WTC11 (cell line): ENCODE measurements around the gene GJA3.

ENCODE experiments used
- ESRRA ChIP-seq: sonication (generic); formaldehyde crosslinking; IDR thresholded peaks from 2 replicates; pipeline ENCODE4 v1.8.1; 2022; ENCODE audit warnings: mild to moderate bottlenecking, missing genetic modification reagents, borderline replicate concordance
- PRRX2 ChIP-seq: fragments of 250-450 bp; sonication (Bioruptor Pico); IDR thresholded peaks from 2 replicates; pipeline ENCODE4 v1.8.0; 2021; ENCODE audit warnings: mild to moderate bottlenecking
- TCF7 ChIP-seq: sonication (generic); formaldehyde crosslinking; IDR thresholded peaks from 2 replicates; pipeline ENCODE4 v1.8.0; 2022; ENCODE audit warnings: mild to moderate bottlenecking, low read depth, missing genetic modification reagents, moderate library complexity
- ZNF121 ChIP-seq: sonication (generic); formaldehyde crosslinking; IDR thresholded peaks from 2 replicates; pipeline ENCODE4 v1.8.0; 2023; ENCODE audit warnings: missing genetic modification reagents
- TF ChIP-seq, protein P1 (sequence below): sonication (generic); formaldehyde crosslinking; IDR thresholded peaks from 2 replicates; pipeline ENCODE4 v1.8.1; 2022; ENCODE audit warnings: missing genetic modification reagents, borderline replicate concordance
- TF ChIP-seq, protein P2 (sequence below): sonication (generic); formaldehyde crosslinking; IDR thresholded peaks from 2 replicates; pipeline ENCODE4 v1.8.1; 2022; ENCODE audit warnings: low read depth, mild to moderate bottlenecking, moderate library complexity, missing genetic modification reagents, borderline replicate concordance
- TF ChIP-seq, protein P3 (sequence below): fragments of 200-600 bp; IDR thresholded peaks from 2 replicates; pipeline ENCODE4 v1.8.0; 2022; ENCODE audit warnings: antibody characterized with exemption
- TF ChIP-seq, protein P4 (sequence below): sonication (generic); formaldehyde crosslinking; IDR thresholded peaks from 2 replicates; pipeline ENCODE4 v1.8.0; 2022; ENCODE audit warnings: mild to moderate bottlenecking, missing genetic modification reagents
- TF ChIP-seq, protein P5 (sequence below): sonication (generic); formaldehyde crosslinking; IDR thresholded peaks from 2 replicates; pipeline ENCODE4 v1.8.1; 2022; ENCODE audit warnings: low read depth, missing genetic modification reagents, borderline replicate concordance
- TF ChIP-seq, protein P6 (sequence below): sonication (generic); formaldehyde crosslinking; IDR thresholded peaks from 2 replicates; pipeline ENCODE4 v1.8.0; 2022; ENCODE audit warnings: mild to moderate bottlenecking, missing genetic modification reagents
- TF ChIP-seq, protein P7 (sequence below): sonication (generic); formaldehyde crosslinking; IDR thresholded peaks from 2 replicates; pipeline ENCODE4 v1.8.0; 2022; ENCODE audit warnings: missing genetic modification reagents
- TF ChIP-seq, protein P8 (sequence below): sonication (generic); formaldehyde crosslinking; conservative IDR thresholded peaks from 2 replicates; pipeline ENCODE4 v1.8.1; 2022; ENCODE audit warnings: mild to moderate bottlenecking, missing genetic modification reagents

DNA sequence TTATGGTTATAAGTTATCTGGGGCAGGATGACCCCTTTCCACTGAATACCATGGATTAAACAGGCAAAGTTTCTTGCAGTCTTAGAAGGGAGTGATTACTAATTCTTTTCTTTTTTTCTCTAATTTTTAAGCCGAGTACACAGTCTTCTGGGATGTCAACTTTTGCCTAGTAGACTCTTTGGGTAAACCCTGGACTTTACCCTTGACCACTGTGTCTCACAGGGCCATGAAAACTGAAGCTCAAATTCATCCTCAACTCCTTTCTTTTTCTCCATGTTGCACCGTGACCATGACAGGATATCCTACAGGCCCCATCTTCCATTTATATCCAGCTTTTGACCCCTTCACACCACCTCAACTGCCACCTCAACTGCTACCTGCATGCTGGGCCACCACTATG lies 51.8 kb downstream of the GJA3 start:
- no peak for TF ChIP-seq ZNF121 (CRISPR knock-in tag)
- TF ChIP-seq, protein P1, sequence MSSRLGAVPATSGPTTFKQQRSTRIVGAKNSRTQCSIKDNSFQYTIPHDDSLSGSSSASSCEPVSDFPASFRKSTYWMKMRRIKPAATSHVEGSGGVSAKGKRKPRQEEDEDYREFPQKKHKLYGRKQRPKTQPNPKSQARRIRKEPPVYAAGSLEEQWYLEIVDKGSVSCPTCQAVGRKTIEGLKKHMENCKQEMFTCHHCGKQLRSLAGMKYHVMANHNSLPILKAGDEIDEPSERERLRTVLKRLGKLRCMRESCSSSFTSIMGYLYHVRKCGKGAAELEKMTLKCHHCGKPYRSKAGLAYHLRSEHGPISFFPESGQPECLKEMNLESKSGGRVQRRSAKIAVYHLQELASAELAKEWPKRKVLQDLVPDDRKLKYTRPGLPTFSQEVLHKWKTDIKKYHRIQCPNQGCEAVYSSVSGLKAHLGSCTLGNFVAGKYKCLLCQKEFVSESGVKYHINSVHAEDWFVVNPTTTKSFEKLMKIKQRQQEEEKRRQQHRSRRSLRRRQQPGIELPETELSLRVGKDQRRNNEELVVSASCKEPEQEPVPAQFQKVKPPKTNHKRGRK (CRISPR knock-in tag) = no peak
- TF ChIP-seq, protein P2, sequence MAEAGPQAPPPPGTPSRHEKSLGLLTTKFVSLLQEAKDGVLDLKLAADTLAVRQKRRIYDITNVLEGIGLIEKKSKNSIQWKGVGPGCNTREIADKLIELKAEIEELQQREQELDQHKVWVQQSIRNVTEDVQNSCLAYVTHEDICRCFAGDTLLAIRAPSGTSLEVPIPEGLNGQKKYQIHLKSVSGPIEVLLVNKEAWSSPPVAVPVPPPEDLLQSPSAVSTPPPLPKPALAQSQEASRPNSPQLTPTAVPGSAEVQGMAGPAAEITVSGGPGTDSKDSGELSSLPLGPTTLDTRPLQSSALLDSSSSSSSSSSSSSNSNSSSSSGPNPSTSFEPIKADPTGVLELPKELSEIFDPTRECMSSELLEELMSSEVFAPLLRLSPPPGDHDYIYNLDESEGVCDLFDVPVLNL (CRISPR knock-in tag) = no peak
- TF ChIP-seq, protein P3, sequence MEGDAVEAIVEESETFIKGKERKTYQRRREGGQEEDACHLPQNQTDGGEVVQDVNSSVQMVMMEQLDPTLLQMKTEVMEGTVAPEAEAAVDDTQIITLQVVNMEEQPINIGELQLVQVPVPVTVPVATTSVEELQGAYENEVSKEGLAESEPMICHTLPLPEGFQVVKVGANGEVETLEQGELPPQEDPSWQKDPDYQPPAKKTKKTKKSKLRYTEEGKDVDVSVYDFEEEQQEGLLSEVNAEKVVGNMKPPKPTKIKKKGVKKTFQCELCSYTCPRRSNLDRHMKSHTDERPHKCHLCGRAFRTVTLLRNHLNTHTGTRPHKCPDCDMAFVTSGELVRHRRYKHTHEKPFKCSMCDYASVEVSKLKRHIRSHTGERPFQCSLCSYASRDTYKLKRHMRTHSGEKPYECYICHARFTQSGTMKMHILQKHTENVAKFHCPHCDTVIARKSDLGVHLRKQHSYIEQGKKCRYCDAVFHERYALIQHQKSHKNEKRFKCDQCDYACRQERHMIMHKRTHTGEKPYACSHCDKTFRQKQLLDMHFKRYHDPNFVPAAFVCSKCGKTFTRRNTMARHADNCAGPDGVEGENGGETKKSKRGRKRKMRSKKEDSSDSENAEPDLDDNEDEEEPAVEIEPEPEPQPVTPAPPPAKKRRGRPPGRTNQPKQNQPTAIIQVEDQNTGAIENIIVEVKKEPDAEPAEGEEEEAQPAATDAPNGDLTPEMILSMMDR = no peak
- no peak for TF ChIP-seq TCF7
- TF ChIP-seq, protein P4, sequence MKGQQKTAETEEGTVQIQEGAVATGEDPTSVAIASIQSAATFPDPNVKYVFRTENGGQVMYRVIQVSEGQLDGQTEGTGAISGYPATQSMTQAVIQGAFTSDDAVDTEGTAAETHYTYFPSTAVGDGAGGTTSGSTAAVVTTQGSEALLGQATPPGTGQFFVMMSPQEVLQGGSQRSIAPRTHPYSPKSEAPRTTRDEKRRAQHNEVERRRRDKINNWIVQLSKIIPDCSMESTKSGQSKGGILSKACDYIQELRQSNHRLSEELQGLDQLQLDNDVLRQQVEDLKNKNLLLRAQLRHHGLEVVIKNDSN (CRISPR knock-in tag) = no peak
- no peak for TF ChIP-seq ESRRA (CRISPR knock-in tag)
- no peak for TF ChIP-seq PRRX2 (CRISPR knock-in tag)
- TF ChIP-seq, protein P5, sequence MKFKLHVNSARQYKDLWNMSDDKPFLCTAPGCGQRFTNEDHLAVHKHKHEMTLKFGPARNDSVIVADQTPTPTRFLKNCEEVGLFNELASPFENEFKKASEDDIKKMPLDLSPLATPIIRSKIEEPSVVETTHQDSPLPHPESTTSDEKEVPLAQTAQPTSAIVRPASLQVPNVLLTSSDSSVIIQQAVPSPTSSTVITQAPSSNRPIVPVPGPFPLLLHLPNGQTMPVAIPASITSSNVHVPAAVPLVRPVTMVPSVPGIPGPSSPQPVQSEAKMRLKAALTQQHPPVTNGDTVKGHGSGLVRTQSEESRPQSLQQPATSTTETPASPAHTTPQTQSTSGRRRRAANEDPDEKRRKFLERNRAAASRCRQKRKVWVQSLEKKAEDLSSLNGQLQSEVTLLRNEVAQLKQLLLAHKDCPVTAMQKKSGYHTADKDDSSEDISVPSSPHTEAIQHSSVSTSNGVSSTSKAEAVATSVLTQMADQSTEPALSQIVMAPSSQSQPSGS (CRISPR knock-in tag) = no peak
- TF ChIP-seq, protein P6, sequence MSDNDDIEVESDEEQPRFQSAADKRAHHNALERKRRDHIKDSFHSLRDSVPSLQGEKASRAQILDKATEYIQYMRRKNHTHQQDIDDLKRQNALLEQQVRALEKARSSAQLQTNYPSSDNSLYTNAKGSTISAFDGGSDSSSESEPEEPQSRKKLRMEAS (CRISPR knock-in tag) = no peak
- TF ChIP-seq, protein P7, sequence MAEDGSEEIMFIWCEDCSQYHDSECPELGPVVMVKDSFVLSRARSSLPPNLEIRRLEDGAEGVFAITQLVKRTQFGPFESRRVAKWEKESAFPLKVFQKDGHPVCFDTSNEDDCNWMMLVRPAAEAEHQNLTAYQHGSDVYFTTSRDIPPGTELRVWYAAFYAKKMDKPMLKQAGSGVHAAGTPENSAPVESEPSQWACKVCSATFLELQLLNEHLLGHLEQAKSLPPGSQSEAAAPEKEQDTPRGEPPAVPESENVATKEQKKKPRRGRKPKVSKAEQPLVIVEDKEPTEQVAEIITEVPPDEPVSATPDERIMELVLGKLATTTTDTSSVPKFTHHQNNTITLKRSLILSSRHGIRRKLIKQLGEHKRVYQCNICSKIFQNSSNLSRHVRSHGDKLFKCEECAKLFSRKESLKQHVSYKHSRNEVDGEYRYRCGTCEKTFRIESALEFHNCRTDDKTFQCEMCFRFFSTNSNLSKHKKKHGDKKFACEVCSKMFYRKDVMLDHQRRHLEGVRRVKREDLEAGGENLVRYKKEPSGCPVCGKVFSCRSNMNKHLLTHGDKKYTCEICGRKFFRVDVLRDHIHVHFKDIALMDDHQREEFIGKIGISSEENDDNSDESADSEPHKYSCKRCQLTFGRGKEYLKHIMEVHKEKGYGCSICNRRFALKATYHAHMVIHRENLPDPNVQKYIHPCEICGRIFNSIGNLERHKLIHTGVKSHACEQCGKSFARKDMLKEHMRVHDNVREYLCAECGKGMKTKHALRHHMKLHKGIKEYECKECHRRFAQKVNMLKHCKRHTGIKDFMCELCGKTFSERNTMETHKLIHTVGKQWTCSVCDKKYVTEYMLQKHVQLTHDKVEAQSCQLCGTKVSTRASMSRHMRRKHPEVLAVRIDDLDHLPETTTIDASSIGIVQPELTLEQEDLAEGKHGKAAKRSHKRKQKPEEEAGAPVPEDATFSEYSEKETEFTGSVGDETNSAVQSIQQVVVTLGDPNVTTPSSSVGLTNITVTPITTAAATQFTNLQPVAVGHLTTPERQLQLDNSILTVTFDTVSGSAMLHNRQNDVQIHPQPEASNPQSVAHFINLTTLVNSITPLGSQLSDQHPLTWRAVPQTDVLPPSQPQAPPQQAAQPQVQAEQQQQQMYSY = no peak
- TF ChIP-seq, protein P8, sequence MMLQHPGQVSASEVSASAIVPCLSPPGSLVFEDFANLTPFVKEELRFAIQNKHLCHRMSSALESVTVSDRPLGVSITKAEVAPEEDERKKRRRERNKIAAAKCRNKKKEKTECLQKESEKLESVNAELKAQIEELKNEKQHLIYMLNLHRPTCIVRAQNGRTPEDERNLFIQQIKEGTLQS (CRISPR knock-in tag) = no peak
